OCI-LY1 (cell line): ENCODE results near the gene PPIF.

ENCODE experiments used
- H2AFZ ChIP-seq: fragments of 200-600 bp; sonication (generic), shearing (Covaris generic); 2 replicates; pipeline ENCODE4 v1.6.0; 2014; ENCODE audit warnings: antibody characterized with exemption, mild to moderate bottlenecking, low read length
- H3F3A ChIP-seq: fragments of 200-600 bp; sonication (generic), shearing (Covaris generic); 2 replicates; pipeline ENCODE4 v1.6.0; 2014; ENCODE audit warnings: mild to moderate bottlenecking, antibody characterized with exemption, low read length, moderate library complexity; ENCODE audit not compliant: insufficient read depth
- H3K27ac ChIP-seq: fragments of 200-600 bp; sonication (generic); 2 replicates; pipeline ENCODE4 v1.5.1; 2014; ENCODE audit warnings: low read length, mixed run types, mild to moderate bottlenecking, low read depth; ENCODE audit not compliant: poor library complexity, severe bottlenecking
- H3K27me3 ChIP-seq: fragments of 200-600 bp; sonication (generic); 2 replicates; pipeline ENCODE4 v1.6.0; 2014; ENCODE audit warnings: antibody characterized with exemption, mild to moderate bottlenecking, low read length, moderate library complexity; ENCODE audit not compliant: insufficient read depth
- H3K36me3 ChIP-seq: fragments of 200-600 bp; sonication (generic); 2 replicates; pipeline ENCODE4 v1.6.1; 2014; ENCODE audit warnings: mild to moderate bottlenecking, antibody characterized with exemption, low read length, moderate library complexity, mixed read lengths; ENCODE audit not compliant: insufficient read depth
- H3K4me1 ChIP-seq: fragments of 200-600 bp; sonication (generic); 2 replicates; pipeline ENCODE4 v1.5.1; 2014; ENCODE audit warnings: mild to moderate bottlenecking, low read length, moderate library complexity; ENCODE audit not compliant: insufficient read depth, severe bottlenecking
- H3K4me2 ChIP-seq: fragments of 200-600 bp; sonication (generic), shearing (Covaris generic); 2 replicates; pipeline ENCODE4 v1.6.1; 2014; ENCODE audit warnings: low read length
- H3K4me3 ChIP-seq: fragments of 200-600 bp; sonication (generic); 2 replicates; pipeline ENCODE4 v1.5.1; 2014; ENCODE audit warnings: low read length, low read depth, mild to moderate bottlenecking, mixed read lengths; ENCODE audit not compliant: poor library complexity, severe bottlenecking
- H3K79me2 ChIP-seq: fragments of 200-600 bp; shearing (Covaris generic); 2 replicates; pipeline ENCODE4 v1.6.1; 2016; ENCODE audit warnings: mixed run types, low read length, mixed read lengths; ENCODE audit not compliant: insufficient read depth
- H3K9ac ChIP-seq: fragments of 200-600 bp; sonication (generic), shearing (Covaris generic); 2 replicates; pipeline ENCODE4 v1.6.1; 2014; ENCODE audit warnings: mild to moderate bottlenecking, low read length, mixed read lengths
- H3K9me2 ChIP-seq: fragments of 200-600 bp; sonication (generic), shearing (Covaris generic); 2 replicates; pipeline ENCODE4 v1.6.1; 2014; ENCODE audit warnings: low read depth, mild to moderate bottlenecking, low read length, mixed read lengths
- H3K9me3 ChIP-seq: fragments of 200-600 bp; shearing (Covaris generic); 2 replicates; pipeline ENCODE4 v1.6.1; 2014; ENCODE audit warnings: low read length, mixed read lengths
- H4K20me1 ChIP-seq: fragments of 200-600 bp; sonication (generic), shearing (Covaris generic); 2 replicates; pipeline ENCODE4 v1.6.0; 2016; ENCODE audit warnings: mild to moderate bottlenecking, low read length; ENCODE audit not compliant: insufficient read depth
- EZH2 ChIP-seq: fragments of 200-600 bp; sonication (generic), shearing (Covaris generic); IDR thresholded peaks from 2 replicates; pipeline ENCODE4 v1.8.0; 2017; ENCODE audit warnings: borderline replicate concordance, mixed run types, mild to moderate bottlenecking, antibody characterized with exemption, low read length, moderate library complexity, mixed read lengths
- TF ChIP-seq, protein P1 (sequence below): fragments of 200-600 bp; sonication (generic), shearing (Covaris generic); IDR thresholded peaks from 2 replicates; pipeline ENCODE4 v1.5.1; 2017; ENCODE audit warnings: mild to moderate bottlenecking, antibody characterized with exemption, low read length, moderate library complexity, mixed read lengths

Gene PPIF

GRCh38 chr10:79391231-79392019 lies 44.2 kb downstream of the PPIF start:
- Histone ChIP-seq H3K9me2 (no peaks in the 10 kb centered on the region), H2AFZ (no peak overlapping the region), H3K79me2 (no peaks in the 10 kb centered on the region), H3K27me3 (no peaks in the 10 kb centered on the region), H3K9me3 (no peaks in the 10 kb centered on the region), H3K36me3 (no peaks in the 10 kb centered on the region), H3K4me3 (no peak overlapping the region), H3K4me2 (no peak overlapping the region), H3K4me1 (no peaks in the 10 kb centered on the region), H3F3A (no peaks in the 10 kb centered on the region), H3K9ac (no peak overlapping the region), H4K20me1 (no peaks in the 10 kb centered on the region), H3K27ac (no peak overlapping the region)
- no peak for TF ChIP-seq EZH2

DNA sequence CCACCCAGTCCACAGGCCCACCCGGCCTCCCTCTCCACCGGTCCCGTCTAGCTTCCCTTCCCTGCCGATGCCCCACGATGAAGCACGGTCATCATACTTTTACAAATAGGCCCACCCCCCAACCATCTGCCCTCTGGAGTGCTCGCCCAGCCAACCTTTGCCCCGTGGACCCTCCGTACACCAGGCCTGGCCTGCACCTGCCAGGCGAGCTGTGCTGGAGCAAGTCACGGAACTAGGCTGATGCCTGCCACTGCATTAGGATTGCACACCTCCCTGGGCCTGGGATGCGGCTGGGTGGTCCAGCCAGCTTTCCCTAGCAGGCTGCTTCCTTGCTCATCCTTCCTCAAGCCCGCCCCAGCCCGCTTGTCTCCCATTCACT lies 44.7 kb downstream of the PPIF start:
- H4K20me1 ChIP-seq: no peaks in the 10 kb centered on the region
- H3K27me3 ChIP-seq: no peaks in the 10 kb centered on the region
- H2AFZ ChIP-seq: no peak overlapping the region
- no peak overlapping the region for H3K9ac ChIP-seq
- H3K4me3 ChIP-seq: no peak overlapping the region
- no peaks in the 10 kb centered on the region for H3K36me3 ChIP-seq
- H3K4me1 ChIP-seq: no peaks in the 10 kb centered on the region
- H3K9me2 ChIP-seq: no peaks in the 10 kb centered on the region
- H3K9me3 ChIP-seq: no peaks in the 10 kb centered on the region
- TF ChIP-seq EZH2: no peak
- H3F3A ChIP-seq: no peaks in the 10 kb centered on the region
- no peaks in the 10 kb centered on the region for H3K79me2 ChIP-seq
- no peak overlapping the region for H3K27ac ChIP-seq
- H3K4me2 ChIP-seq: no peak overlapping the region

DNA sequence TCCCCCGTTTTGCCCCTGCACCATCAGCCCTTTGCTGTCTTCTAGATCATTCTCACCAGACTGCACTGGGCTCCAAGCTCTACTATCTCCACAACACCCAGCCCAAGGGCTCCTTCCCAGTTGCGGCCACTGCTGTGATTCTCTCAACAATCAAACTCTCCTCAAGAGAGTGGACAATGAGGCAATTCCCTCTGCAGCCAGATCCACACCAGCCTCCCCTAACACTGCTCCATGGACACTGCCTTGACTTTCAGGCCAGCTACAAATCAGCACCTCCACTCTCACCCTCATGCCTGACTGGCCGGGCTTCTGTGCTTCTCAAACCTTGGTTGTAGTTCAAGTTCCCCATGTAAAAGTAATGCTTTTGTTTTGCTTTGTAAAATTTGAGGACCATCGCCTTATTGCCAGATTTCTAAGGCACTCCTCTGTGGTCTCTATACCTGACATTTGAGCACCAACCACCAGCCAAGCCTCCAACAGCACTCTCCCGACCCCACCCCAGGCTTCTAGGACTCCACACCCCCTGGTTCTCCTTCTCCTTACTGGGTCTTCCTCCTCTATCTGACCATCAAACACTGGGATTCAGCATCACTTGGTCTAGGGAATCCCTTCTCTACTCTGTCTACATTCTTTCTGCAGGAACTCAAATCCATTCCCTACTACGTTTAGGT lies 45.4 kb downstream of the PPIF start:
- Histone ChIP-seq H3K9ac (no peak overlapping the region), H3K27me3 (no peaks in the 10 kb centered on the region), H3F3A (no peaks in the 10 kb centered on the region), H3K9me3 (no peaks in the 10 kb centered on the region), H2AFZ (no peak overlapping the region), H3K4me2 (no peak overlapping the region), H3K36me3 (no peaks in the 10 kb centered on the region), H3K27ac (no peak overlapping the region), H3K79me2 (no peaks in the 10 kb centered on the region), H3K4me3 (no peak overlapping the region), H4K20me1 (no peaks in the 10 kb centered on the region), H3K9me2 (no peaks in the 10 kb centered on the region), H3K4me1 (no peaks in the 10 kb centered on the region)
- TF ChIP-seq, protein P1, sequence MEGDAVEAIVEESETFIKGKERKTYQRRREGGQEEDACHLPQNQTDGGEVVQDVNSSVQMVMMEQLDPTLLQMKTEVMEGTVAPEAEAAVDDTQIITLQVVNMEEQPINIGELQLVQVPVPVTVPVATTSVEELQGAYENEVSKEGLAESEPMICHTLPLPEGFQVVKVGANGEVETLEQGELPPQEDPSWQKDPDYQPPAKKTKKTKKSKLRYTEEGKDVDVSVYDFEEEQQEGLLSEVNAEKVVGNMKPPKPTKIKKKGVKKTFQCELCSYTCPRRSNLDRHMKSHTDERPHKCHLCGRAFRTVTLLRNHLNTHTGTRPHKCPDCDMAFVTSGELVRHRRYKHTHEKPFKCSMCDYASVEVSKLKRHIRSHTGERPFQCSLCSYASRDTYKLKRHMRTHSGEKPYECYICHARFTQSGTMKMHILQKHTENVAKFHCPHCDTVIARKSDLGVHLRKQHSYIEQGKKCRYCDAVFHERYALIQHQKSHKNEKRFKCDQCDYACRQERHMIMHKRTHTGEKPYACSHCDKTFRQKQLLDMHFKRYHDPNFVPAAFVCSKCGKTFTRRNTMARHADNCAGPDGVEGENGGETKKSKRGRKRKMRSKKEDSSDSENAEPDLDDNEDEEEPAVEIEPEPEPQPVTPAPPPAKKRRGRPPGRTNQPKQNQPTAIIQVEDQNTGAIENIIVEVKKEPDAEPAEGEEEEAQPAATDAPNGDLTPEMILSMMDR: no peak

DNA sequence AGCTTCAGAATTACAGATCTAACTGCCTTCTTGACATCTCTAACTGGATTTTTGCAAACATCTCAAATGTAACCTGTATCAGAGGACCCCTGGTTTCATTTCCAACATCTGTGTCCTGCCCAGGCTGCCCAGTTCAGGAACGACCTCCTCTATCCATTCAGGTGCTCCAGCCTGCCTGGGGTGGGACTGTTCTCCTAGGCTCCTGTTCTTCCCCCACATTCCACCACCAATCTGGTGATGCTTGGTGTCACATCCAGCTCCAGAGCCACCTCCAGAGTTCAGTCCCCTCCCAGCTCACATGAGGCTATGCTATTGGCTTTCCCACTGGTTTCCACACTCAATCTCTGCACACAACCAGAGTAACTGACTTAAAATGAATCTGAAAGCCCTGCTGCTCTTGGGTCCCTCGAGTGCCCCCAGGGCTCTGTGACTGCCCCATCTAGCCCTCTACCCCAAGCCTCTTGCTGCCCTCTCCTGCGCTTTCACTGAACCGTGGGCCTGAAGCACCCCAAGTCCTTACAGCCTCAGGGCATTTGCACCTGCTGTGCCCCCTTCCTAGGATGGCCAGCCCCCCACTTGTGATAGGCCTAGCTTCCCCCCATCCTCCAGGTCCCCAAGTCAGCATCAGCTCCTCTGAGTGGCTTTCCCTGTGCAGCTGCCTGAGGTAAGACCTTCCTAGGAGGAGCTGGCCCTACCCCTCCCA lies 46.1 kb downstream of the PPIF start:
- Histone ChIP-seq H4K20me1 (no peaks in the 10 kb centered on the region), H3K4me3 (no peak overlapping the region), H2AFZ (no peak overlapping the region), H3K4me1 (no peaks in the 10 kb centered on the region), H3K4me2 (no peak overlapping the region), H3K9me3 (no peaks in the 10 kb centered on the region), H3K9ac (no peak overlapping the region), H3K27me3 (no peaks in the 10 kb centered on the region), H3F3A (no peaks in the 10 kb centered on the region), H3K27ac (no peak overlapping the region), H3K36me3 (no peaks in the 10 kb centered on the region), H3K79me2 (no peaks in the 10 kb centered on the region), H3K9me2 (no peaks in the 10 kb centered on the region)
- no peak for TF ChIP-seq EZH2
- TF ChIP-seq, protein P1: no peak
